ENCODE measurements around the gene PROSER3. TPM values are rescaled to one million over a fixed set of nuclear protein-coding genes. Genes with fewer than 3 reads are reported as not detected.

The PROSER3 gene
- total and polyA plus RNA-seq, 2 donors (not counting 3 experiments of a cell fraction or from before 2014, with no cell fraction given): 18.3 to 28.3 TPM

DNA sequence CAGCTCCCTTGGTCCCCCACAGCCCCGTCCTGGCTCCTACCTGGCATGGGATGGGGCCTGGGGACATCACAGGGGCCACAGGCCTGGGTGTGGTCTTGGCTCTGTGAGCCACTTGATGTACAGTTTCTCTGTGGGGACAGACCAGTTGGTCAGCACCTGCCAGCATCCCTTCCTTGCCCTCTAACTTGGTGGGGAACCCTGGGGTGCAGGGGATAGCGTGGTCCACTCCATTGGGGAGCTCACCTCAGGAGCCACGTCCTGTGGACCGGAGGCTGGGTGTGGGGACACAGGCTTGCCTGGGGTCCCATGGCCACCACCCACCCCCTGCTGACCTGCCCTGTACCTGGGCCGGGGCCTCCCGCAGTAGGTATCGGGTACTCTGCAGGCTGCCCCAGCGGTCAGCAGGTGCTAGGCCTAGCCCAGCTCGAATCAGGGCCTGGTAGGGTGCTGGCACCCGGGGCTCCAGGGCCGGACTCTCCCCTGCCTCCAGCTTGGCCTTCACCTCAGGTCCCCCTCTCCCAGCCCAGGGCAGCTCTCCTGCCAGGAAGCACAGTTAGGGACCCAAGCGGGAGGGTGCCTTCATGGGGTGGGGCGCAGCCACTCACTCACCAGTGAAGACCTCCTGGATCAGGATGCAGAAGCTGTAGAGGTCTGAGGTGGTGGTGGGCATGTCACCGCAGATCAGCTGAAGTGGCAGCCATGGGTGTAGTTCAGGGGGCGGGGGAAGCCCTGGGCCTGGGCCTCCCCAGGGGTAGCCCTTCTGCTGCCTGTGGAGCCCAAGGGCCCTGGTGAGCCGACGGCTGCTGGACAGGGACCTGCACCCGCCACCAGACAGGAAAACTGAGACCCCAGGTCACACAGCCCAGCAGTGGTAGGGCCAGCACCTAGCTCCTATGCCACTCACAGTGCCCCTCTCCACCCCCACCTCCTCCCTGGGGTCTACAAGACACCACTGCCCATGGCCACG, 32.3 kb downstream of the PROSER3 start:
- H3K4me3 ChIP-seq (replicated peaks in 1 of 3; ENCODE audit: insufficient read depth in 1 of 3, low read depth in 1 of 3, low read length in 3 of 3): no peak overlapping the region
- no peak for TF ChIP-seq FOS (IDR thresholded peaks at IDR 0.05; ENCODE audit: borderline replicate concordance, insufficient read depth, low read length)
- TF ChIP-seq, protein P1, sequence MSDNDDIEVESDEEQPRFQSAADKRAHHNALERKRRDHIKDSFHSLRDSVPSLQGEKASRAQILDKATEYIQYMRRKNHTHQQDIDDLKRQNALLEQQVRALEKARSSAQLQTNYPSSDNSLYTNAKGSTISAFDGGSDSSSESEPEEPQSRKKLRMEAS (IDR thresholded peaks at IDR 0.05; ENCODE audit: insufficient read depth, insufficient read length): no peak
- FAIRE-seq (no peak), DNase-seq (ENCODE audit: low read depth, low spot score) (no peak)
- H2AFZ ChIP-seq (ENCODE audit: low read depth, low read length): no peak overlapping the region
- H3K9ac ChIP-seq (replicated peaks; ENCODE audit: extremely low read depth, insufficient read depth, low read length): no peak overlapping the region
- intact Hi-C loops (cut with micrococcal nuclease): no loop called here
- peaks cover 0 to 3% of the 10 kb centered on the region in 2 experiments for H3K27me3 ChIP-seq (ENCODE audit: control insufficient read depth in 2 of 2, insufficient read depth in 2 of 2, low read length in 2 of 2)
- no peak overlapping the region for H3K4me2 ChIP-seq (ENCODE audit: insufficient read depth, low read length)
- no peaks in the 10 kb centered on the region for H3K4me1 ChIP-seq (ENCODE audit: control insufficient read depth, extremely low read depth, insufficient read depth, low read length)
- no peaks in the 10 kb centered on the region for H3K36me3 ChIP-seq (ENCODE audit: control insufficient read depth in 2 of 2, extremely low read depth in 1 of 2, insufficient read depth in 2 of 2, low read length in 2 of 2)
- CTCF ChIA-PET: no interaction called here
- no TSS peak for BruUV-seq (replicated peaks)
- H3K79me2 ChIP-seq (ENCODE audit: control insufficient read depth, insufficient read depth, low read length): no peaks in the 10 kb centered on the region
- no peaks in the 10 kb centered on the region for H3K9me3 ChIP-seq (replicated peaks; ENCODE audit: control insufficient read depth, insufficient read depth, low read length)
- no peak overlapping the region for H3K27ac ChIP-seq (ENCODE audit: insufficient read depth, low read depth, low read length)
- no peaks in the 10 kb centered on the region for H4K20me1 ChIP-seq (replicated peaks; ENCODE audit: control insufficient read depth, extremely low read depth, insufficient read depth, low read length)
- dilution Hi-C loops (cut with MboI; ENCODE audit: extremely low pct_ligation_motif_present, low sequenced_read_pairs): no loop called here
- POLR2A ChIA-PET: no interaction called here
- no peaks in the 10 kb centered on the region for H3K9me1 ChIP-seq (replicated peaks; ENCODE audit: control insufficient read depth, extremely low read depth, insufficient read depth, low read length)

DNA sequence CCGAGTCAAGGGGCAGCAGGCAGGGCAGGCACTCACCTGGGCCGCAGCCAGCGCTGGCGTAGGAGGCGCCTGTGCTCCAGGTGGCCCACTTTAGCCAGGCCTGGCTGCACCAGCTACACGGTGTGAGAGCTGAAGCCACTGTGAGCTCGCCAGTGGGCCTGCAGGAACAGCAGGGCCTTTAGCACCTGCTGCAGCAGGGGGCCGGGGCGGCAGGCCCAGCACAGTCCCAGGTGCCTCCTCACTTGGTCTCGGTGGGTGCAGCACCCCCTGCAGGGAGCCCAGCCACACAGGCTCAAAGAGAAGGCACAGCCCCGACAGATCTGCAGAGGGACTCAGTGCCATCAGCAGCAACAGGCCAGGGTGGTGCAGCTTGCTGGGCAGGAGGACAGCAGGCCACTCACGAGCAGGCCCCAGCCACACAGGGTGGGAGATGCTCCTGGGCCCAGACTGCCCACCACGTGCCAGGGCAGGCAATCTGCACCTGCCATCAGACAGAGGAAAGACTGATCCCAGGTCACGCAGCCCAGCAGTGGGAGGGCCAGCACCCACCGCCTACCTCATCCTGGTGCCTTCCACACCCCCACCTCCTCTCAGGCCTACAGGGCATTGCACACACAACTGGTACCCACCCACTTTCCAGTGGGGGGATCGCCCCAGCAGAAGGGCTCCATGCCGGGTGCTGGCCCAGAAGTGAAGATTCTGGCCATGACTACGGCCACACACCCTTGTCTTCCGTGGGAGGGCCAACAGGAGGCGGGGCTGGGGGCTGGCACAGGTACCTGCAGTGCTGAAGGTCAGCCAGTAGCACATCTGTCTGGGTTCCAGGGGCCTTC, 33.2 kb downstream of the PROSER3 start:
- no peak for FAIRE-seq
- ChIA-PET POLR2A (no interaction called here), CTCF (interaction anchor here (0.5 kb wide), 1 partner anchor 47 kb away, joined by 3 read pairs; no protein-coding TSS in a partner anchor)
- H3K9ac ChIP-seq (replicated peaks; ENCODE audit: extremely low read depth, insufficient read depth, low read length): no peak overlapping the region
- peaks cover 4 to 9% of the 10 kb centered on the region in 2 experiments for H3K27me3 ChIP-seq (ENCODE audit: control insufficient read depth in 2 of 2, insufficient read depth in 2 of 2, low read length in 2 of 2)
- no peaks in the 10 kb centered on the region for H3K9me3 ChIP-seq (replicated peaks; ENCODE audit: control insufficient read depth, insufficient read depth, low read length)
- H3K36me3 ChIP-seq (ENCODE audit: control insufficient read depth in 2 of 2, extremely low read depth in 1 of 2, insufficient read depth in 2 of 2, low read length in 2 of 2): no peaks in the 10 kb centered on the region
- H3K4me3 ChIP-seq (replicated peaks in 1 of 3; ENCODE audit: insufficient read depth in 1 of 3, low read depth in 1 of 3, low read length in 3 of 3): no peak overlapping the region
- H3K9me1 ChIP-seq (replicated peaks; ENCODE audit: control insufficient read depth, extremely low read depth, insufficient read depth, low read length): no peaks in the 10 kb centered on the region
- no peaks in the 10 kb centered on the region for H3K4me1 ChIP-seq (ENCODE audit: control insufficient read depth, extremely low read depth, insufficient read depth, low read length)
- no peak overlapping the region for H3K27ac ChIP-seq (ENCODE audit: insufficient read depth, low read depth, low read length)
- H4K20me1 ChIP-seq (replicated peaks; ENCODE audit: control insufficient read depth, extremely low read depth, insufficient read depth, low read length): no peaks in the 10 kb centered on the region
- no peak for DNase-seq (ENCODE audit: low read depth, low spot score)
- dilution Hi-C loops (cut with MboI; ENCODE audit: extremely low pct_ligation_motif_present, low sequenced_read_pairs): no loop called here
- no peak overlapping the region for H3K4me2 ChIP-seq (ENCODE audit: insufficient read depth, low read length)
- H3K79me2 ChIP-seq (ENCODE audit: control insufficient read depth, insufficient read depth, low read length): no peaks in the 10 kb centered on the region
- H2AFZ ChIP-seq (ENCODE audit: low read depth, low read length): no peak overlapping the region
- BruUV-seq (replicated peaks): no TSS peak
- intact Hi-C loops (cut with micrococcal nuclease): no loop called here
- TF ChIP-seq EZH2 (IDR thresholded peaks at IDR 0.05; ENCODE audit: borderline replicate concordance, low read depth, low read length, severe bottlenecking): no peak
- TF ChIP-seq JUN (IDR thresholded peaks at IDR 0.05; ENCODE audit: borderline replicate concordance, insufficient read depth, insufficient read length, low read depth): no peak
- no peak for TF ChIP-seq POLR2A (IDR thresholded peaks at IDR 0.05; ENCODE audit: low read depth, low read length)
- TF ChIP-seq POLR2AphosphoS5 (IDR thresholded peaks at IDR 0.05; ENCODE audit: insufficient read depth, low read depth, low read length): no peak
- TF ChIP-seq MYC (IDR thresholded peaks at IDR 0.05; ENCODE audit: low read depth, low read length): no peak
- TF ChIP-seq GATA2 (IDR thresholded peaks at IDR 0.05; ENCODE audit: insufficient read depth, insufficient read length, low read depth, low read length): no peak
- TF ChIP-seq, protein P1 (IDR thresholded peaks at IDR 0.05; ENCODE audit: insufficient read depth, insufficient read length): no peak
- TF ChIP-seq, protein P2, sequence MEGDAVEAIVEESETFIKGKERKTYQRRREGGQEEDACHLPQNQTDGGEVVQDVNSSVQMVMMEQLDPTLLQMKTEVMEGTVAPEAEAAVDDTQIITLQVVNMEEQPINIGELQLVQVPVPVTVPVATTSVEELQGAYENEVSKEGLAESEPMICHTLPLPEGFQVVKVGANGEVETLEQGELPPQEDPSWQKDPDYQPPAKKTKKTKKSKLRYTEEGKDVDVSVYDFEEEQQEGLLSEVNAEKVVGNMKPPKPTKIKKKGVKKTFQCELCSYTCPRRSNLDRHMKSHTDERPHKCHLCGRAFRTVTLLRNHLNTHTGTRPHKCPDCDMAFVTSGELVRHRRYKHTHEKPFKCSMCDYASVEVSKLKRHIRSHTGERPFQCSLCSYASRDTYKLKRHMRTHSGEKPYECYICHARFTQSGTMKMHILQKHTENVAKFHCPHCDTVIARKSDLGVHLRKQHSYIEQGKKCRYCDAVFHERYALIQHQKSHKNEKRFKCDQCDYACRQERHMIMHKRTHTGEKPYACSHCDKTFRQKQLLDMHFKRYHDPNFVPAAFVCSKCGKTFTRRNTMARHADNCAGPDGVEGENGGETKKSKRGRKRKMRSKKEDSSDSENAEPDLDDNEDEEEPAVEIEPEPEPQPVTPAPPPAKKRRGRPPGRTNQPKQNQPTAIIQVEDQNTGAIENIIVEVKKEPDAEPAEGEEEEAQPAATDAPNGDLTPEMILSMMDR (IDR thresholded peaks at IDR 0.05; ENCODE audit: extremely low read depth in 1 of 2, insufficient read depth in 1 of 2, low read depth in 1 of 2, low read length in 2 of 2): no peak
- no peak for TF ChIP-seq FOS (IDR thresholded peaks at IDR 0.05; ENCODE audit: borderline replicate concordance, insufficient read depth, low read length)
